Right forelimb (tissue), 1 donor: ENCODE measurements around the gene C12orf54.
"Not testable (repeated sequence)": the region's sequence is repeated elsewhere in the genome, so short reads cannot be mapped to it uniquely, and the experiment has no call there.

Source experiments
- DNase-seq: peaks from one replicate; pipeline ENCODE4 v3.0.0-alpha.2; 2018

Gene C12orf54

GRCh38 chr12:48512855-48513254, 30.6 kb downstream of the C12orf54 start:
- no peak for DNase-seq

- DNase-seq = no peak
These were observed 32.4 kb downstream of the C12orf54 start for GRCh38 chr12:48514728-48515127.

GRCh38 chr12:48520381-48520780, 38.1 kb downstream of the C12orf54 start:
- DNase-seq = not testable (repeated sequence)

- DNase-seq = no peak
These were observed 43.0 kb downstream of the C12orf54 start, which contains the start of gene OR8S1 for GRCh38 chr12:48525332-48525731. TSS of gene OR8S1 (plus strand) at chr12:48525632. CDS start at chr12:48525632, 0 bp downstream.

GRCh38 chr12:48527891-48528670, 45.8 kb downstream of the C12orf54 start:
- DNase-seq = no peak

GRCh38 chr12:48532601-48533000, 50.3 kb downstream of the C12orf54 start:
- no peak for DNase-seq

GRCh38 chr12:48536602-48537001, 54.3 kb downstream of the C12orf54 start:
- DNase-seq = no peak

GRCh38 chr12:48542300-48542928, 60.1 kb downstream of the C12orf54 start:
- no peak for DNase-seq

- no peak for DNase-seq
These were observed 63.7 kb downstream of the C12orf54 start for GRCh38 chr12:48545833-48546469.
